ENCODE measurements around the gene GPR153.

Gene GPR153

GRCh38 chr1:6281511-6282402, 20.9 kb upstream of the GPR153 start:
- TF ChIP-seq EZH2 (IDR thresholded peaks at IDR 0.05) (no peak), FOXP2 (optimal IDR thresholded peaks at IDR 0.05; ENCODE audit: control extremely low read depth, extremely low read length, insufficient read depth) (no peak), POLR2AphosphoS5 (IDR thresholded peaks at IDR 0.05; ENCODE audit: borderline replicate concordance, low read depth, low read length) (no peak)
- Histone ChIP-seq H3K36me3 (ENCODE audit: insufficient read depth, low read length) (no peaks in the 10 kb centered on the region), H3K4me3 (no peak overlapping the region), H3K9me3 (ENCODE audit: low read depth, low read length) (no peaks in the 10 kb centered on the region), H3K9ac (ENCODE audit: insufficient read length) (no peak overlapping the region), H3K27ac (no peak overlapping the region)
- no peak for DNase-seq (ENCODE audit: low read depth, low spot score)

- Histone ChIP-seq H3K27ac (no peak overlapping the region), H3K9ac (ENCODE audit: insufficient read length) (no peak overlapping the region), H3K9me3 (ENCODE audit: low read depth, low read length) (no peaks in the 10 kb centered on the region), H3K4me3 (no peak overlapping the region), H3K36me3 (ENCODE audit: insufficient read depth, low read length) (no peaks in the 10 kb centered on the region)
- TF ChIP-seq POLR2AphosphoS5 (IDR thresholded peaks at IDR 0.05; ENCODE audit: borderline replicate concordance, low read depth, low read length): no peak
- no peak for TF ChIP-seq FOXP2 (optimal IDR thresholded peaks at IDR 0.05; ENCODE audit: control extremely low read depth, extremely low read length, insufficient read depth)
- TF ChIP-seq EZH2 (IDR thresholded peaks at IDR 0.05): no peak
- DNase-seq (ENCODE audit: low read depth, low spot score): no peak
These were observed 20.0 kb upstream of the GPR153 start for GRCh38 chr1:6280761-6281451.

GRCh38 chr1:6279613-6280383, 18.9 kb upstream of the GPR153 start:
- Histone ChIP-seq H3K27ac (0 out of 2 replicates have a peak overlapping the region, but pooled peaks have one; percentile 3), H3K9me3 (ENCODE audit: low read depth, low read length) (no peaks in the 10 kb centered on the region), H3K4me3 (no peak overlapping the region), H3K9ac (ENCODE audit: insufficient read length) (no peak overlapping the region), H3K36me3 (ENCODE audit: insufficient read depth, low read length) (no peaks in the 10 kb centered on the region)
- TF ChIP-seq FOXP2 (optimal IDR thresholded peaks at IDR 0.05; ENCODE audit: control extremely low read depth, extremely low read length, insufficient read depth): no peak
- no peak for TF ChIP-seq POLR2AphosphoS5 (IDR thresholded peaks at IDR 0.05; ENCODE audit: borderline replicate concordance, low read depth, low read length)
- no peak for TF ChIP-seq EZH2 (IDR thresholded peaks at IDR 0.05)
- no peak for DNase-seq (ENCODE audit: low read depth, low spot score)

DNA sequence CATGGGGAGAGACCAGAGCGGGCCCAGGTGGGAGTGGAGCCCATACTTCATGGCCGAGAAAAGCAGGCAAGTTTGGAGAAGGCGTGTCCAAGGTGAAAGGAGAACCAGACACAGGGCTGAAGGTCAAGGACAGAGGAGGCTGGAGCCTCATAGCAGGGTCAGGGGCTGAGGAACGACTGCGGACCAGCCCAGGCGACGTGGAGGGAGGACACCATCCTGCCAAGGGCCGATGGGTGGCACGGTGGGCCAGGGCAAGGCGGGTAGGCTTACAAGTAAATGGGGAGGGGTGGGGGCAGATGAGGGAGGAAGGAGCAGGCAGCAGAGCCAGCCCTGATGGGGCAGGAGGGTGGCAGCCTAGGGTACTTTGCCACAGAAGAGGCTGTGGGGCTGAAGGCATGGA, 18.2 kb upstream of the GPR153 start:
- Histone ChIP-seq H3K27ac (no peak overlapping the region), H3K4me3 (no peak overlapping the region), H3K9ac (ENCODE audit: insufficient read length) (no peak overlapping the region), H3K9me3 (ENCODE audit: low read depth, low read length) (no peaks in the 10 kb centered on the region), H3K36me3 (ENCODE audit: insufficient read depth, low read length) (no peaks in the 10 kb centered on the region)
- DNase-seq (ENCODE audit: low read depth, low spot score): no peak
- TF ChIP-seq EZH2 (IDR thresholded peaks at IDR 0.05): no peak
- TF ChIP-seq POLR2AphosphoS5 (IDR thresholded peaks at IDR 0.05; ENCODE audit: borderline replicate concordance, low read depth, low read length): no peak
- no peak for TF ChIP-seq FOXP2 (optimal IDR thresholded peaks at IDR 0.05; ENCODE audit: control extremely low read depth, extremely low read length, insufficient read depth)

DNA sequence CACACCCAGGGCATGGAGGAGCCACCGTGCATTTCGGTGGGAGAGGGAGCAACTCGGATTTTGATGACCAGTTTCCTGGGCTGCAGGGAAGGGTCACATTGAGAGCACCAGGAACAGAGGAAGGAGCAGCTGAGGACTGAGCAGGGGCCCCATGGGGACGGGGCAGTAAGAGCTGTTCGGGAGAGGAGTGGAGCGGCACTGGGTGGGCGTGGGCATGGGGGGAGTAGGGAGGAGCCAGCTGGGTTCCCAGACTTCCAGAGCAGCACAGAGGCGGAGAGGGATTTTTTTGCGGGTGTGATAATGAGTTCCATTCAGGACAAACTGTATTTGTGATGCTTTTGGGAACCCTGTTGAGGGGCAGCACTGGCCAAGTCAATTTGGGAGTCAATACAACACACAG, 17.4 kb upstream of the GPR153 start:
- H3K9ac ChIP-seq (ENCODE audit: insufficient read length): no peak overlapping the region
- H3K9me3 ChIP-seq (ENCODE audit: low read depth, low read length): no peaks in the 10 kb centered on the region
- TF ChIP-seq EZH2 (IDR thresholded peaks at IDR 0.05): no peak
- no peak for TF ChIP-seq FOXP2 (optimal IDR thresholded peaks at IDR 0.05; ENCODE audit: control extremely low read depth, extremely low read length, insufficient read depth)
- no peak for TF ChIP-seq POLR2AphosphoS5 (IDR thresholded peaks at IDR 0.05; ENCODE audit: borderline replicate concordance, low read depth, low read length)
- no peaks in the 10 kb centered on the region for H3K36me3 ChIP-seq (ENCODE audit: insufficient read depth, low read length)
- DNase-seq (ENCODE audit: low read depth, low spot score): no peak
- no peak overlapping the region for H3K27ac ChIP-seq
- H3K4me3 ChIP-seq: no peak overlapping the region

DNA sequence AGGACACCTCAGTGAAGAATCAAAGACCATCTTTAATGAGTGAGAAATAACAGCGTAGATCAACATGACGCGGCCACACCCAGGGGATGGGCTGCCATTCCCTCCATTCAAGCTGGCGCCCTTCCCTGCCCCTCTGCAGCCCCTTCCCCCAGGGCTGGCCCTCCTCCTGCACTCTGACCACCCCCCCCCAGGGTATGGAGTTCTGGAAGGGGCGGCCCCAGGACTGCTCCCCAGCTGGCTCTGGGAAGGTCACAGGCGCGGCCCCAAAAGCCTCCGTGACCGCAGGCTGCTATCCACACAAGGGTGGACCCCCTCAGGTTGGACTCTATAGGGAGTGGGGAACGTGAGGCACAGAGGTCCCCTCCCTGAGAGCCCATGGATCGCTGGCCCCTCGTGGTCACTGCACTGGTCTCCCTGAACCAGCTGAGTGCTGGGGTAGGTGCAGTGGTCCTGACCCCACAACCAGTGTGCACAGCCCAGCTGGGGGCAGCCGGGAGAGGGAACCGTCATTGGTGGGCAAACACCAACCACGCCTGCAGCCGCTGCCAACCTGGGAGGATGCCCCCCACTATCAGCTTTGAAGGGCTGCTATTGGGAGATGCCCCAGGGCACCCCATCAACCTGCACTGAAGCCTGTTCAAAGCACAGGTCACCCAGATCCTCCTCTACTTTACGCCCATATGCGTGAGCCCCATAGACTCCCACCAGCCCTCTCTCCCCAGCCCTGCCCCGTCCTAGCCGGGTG, 16.1 kb upstream of the GPR153 start:
- Histone ChIP-seq H3K4me3 (no peak overlapping the region), H3K27ac (0 out of 2 replicates have a peak overlapping the region, but pooled peaks have one; percentile 88), H3K36me3 (ENCODE audit: insufficient read depth, low read length) (no peaks in the 10 kb centered on the region), H3K9ac (ENCODE audit: insufficient read length) (no peak overlapping the region), H3K9me3 (ENCODE audit: low read depth, low read length) (no peaks in the 10 kb centered on the region)
- TF ChIP-seq EZH2 (IDR thresholded peaks at IDR 0.05): no peak
- no peak for TF ChIP-seq POLR2AphosphoS5 (IDR thresholded peaks at IDR 0.05; ENCODE audit: borderline replicate concordance, low read depth, low read length)
- TF ChIP-seq FOXP2 (optimal IDR thresholded peaks at IDR 0.05; ENCODE audit: control extremely low read depth, extremely low read length, insufficient read depth): no peak
- no peak for DNase-seq (ENCODE audit: low read depth, low spot score)

- TF ChIP-seq EZH2 (IDR thresholded peaks at IDR 0.05) (no peak), FOXP2 (optimal IDR thresholded peaks at IDR 0.05; ENCODE audit: control extremely low read depth, extremely low read length, insufficient read depth) (peak; percentile 55)
- no peak for DNase-seq (ENCODE audit: low read depth, low spot score)
- Histone ChIP-seq H3K9ac (ENCODE audit: insufficient read length) (peak overlapping the region; percentile 76), H3K27ac (peak overlapping the region; percentile 88), H3K4me3 (peak overlapping the region; percentile 75), H3K9me3 (ENCODE audit: low read depth, low read length) (no peaks in the 10 kb centered on the region), H3K36me3 (ENCODE audit: insufficient read depth, low read length) (no peaks in the 10 kb centered on the region)
These were observed 15.2 kb upstream of the GPR153 start for GRCh38 chr1:6275826-6276782.
